ENCODE measurements around the gene ZNF750.

GRCh38 chr17:82880620-82881323 lies 41.0 kb upstream of the ZNF750 start:
- TF ChIP-seq EP300 (IDR thresholded peaks at IDR 0.05), result no peak
- no peak for TF ChIP-seq CTCF (IDR thresholded peaks at IDR 0.05)

Measured in suprapubic skin (tissue), 3 donors.